ENCODE data around the gene JMJD8. TPM values are rescaled to one million over a fixed set of nuclear protein-coding genes. Genes with fewer than 3 reads are reported as not detected.
"Not testable (repeated sequence)": the region's sequence is repeated elsewhere in the genome, so short reads cannot be mapped to it uniquely, and the experiment has no call there.

Gene JMJD8
- total and polyA plus RNA-seq, 9 of the 15 experiments (the other 6 are each of a cell fraction or from before 2014, with no cell fraction given): 1.2 to 50.6 (median 29.3) TPM

DNA sequence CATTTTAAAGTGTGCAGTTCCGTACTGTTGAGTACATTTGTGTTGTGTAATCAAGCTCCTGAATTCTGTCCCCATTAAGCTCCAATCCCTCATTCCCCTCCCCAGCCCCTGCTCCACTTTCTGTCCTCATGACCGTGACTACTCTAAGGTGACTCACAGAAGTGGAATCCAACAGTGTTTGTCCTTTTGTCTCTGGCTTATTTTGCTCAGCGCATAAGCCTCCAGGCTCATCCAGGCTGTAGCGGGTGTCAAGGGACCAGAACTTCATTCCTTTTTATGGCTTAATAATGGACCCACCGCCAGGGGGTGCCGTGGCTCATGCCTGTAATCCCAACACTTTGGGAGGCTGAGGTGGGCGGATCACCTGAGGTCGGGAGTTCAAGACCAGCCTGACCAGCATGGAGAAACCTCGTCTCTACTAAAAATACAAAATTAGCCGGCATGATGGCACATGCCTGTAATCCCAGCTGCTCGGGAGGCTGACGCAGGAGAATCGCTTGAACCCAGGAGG is 28.7 kb upstream of the JMJD8 start:
- in situ Hi-C loops (cut with MboI): loop anchor here (5.0 to 10.0 kb wide), 2 partner anchors 75 to 342 kb away; partner anchors contain the start of genes CHTF18 and RPUSD1
- H3K79me2 ChIP-seq (ENCODE audit: control insufficient read depth, insufficient read depth, low read length): peaks cover 12% of the 10 kb centered on the region
- peaks cover 20% of the 10 kb centered on the region; the same call in 1 of the 2 replicates for H4K20me1 ChIP-seq (replicated peaks; ENCODE audit: control insufficient read depth, insufficient read depth, low read length)
- H3K27me3 ChIP-seq (ENCODE audit: control insufficient read depth in 2 of 2, insufficient read depth in 2 of 2, low read length in 2 of 2); H3K9ac ChIP-seq (ENCODE audit: insufficient read depth in 1 of 2, low read depth in 2 of 2, low read length in 2 of 2); H3K27ac ChIP-seq (ENCODE audit: extremely low read depth, low read depth, low read length); H3K36me3 ChIP-seq (ENCODE audit: control insufficient read depth, insufficient read depth, low read length); H3K9me1 ChIP-seq (ENCODE audit: control insufficient read depth, insufficient read depth, low read length); H3K9me3 ChIP-seq (replicated peaks; ENCODE audit: control insufficient read depth, insufficient read depth, low read depth, low read length); BruUV-seq (replicated peaks); H3K4me2 ChIP-seq (ENCODE audit: insufficient read depth, low read length); H3K4me3 ChIP-seq; H2AFZ ChIP-seq (ENCODE audit: low read depth, low read length): not testable (repeated sequence)
- peak; percentile 96 for FAIRE-seq
- peaks cover 7 to 69% of the 10 kb centered on the region in 2 experiments; a peak in 3 of 5 replicates for H3K4me1 ChIP-seq (replicated peaks in 1 of 2; ENCODE audit: control insufficient read depth in 2 of 2, insufficient read depth in 2 of 2, low read length in 2 of 2)
- POLR2A ChIA-PET: interaction anchor here (0.7 to 1.2 kb wide), 3 partner anchors 8 to 94 kb away, joined by 3 read pairs; partner anchors contain the start of gene ANTKMT
- DNase-seq (ENCODE audit: extremely low read depth in 1 of 4, low spot score in 3 of 4): peak in 2 of 4 experiments; percentile 46 to 85
- 27% methylated on average over 13 of the region's 13 CpGs for WGBS (ENCODE audit: insufficient coverage, low coverage, missing lambda C conversion rate)
- CTCF ChIA-PET (ENCODE audit: low intra/inter-chr PET ratio): interaction anchor here (0.6 to 4.5 kb wide), 4 partner anchors 30 to 390 kb away, joined by 4 to 73 read pairs (median 10); no protein-coding TSS in a partner anchor
- intact Hi-C loops (cut with micrococcal nuclease): loop anchor here (5.0 kb wide), 1 partner anchor 95 kb away; no protein-coding TSS in a partner anchor
- peak; percentile 29 for ATAC-seq
- TF ChIP-seq KLF13 (tag; IDR thresholded peaks at IDR 0.05; ENCODE audit: borderline replicate concordance, low read depth): peak; percentile 82; the same call in 1 of the 2 replicates
- TF ChIP-seq, protein P1, sequence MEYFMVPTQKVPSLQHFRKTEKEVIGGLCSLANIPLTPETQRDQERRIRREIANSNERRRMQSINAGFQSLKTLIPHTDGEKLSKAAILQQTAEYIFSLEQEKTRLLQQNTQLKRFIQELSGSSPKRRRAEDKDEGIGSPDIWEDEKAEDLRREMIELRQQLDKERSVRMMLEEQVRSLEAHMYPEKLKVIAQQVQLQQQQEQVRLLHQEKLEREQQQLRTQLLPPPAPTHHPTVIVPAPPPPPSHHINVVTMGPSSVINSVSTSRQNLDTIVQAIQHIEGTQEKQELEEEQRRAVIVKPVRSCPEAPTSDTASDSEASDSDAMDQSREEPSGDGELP (CRISPR knock-in tag; IDR thresholded peaks at IDR 0.05; ENCODE audit: borderline replicate concordance): peak; percentile 61; the same call in 1 of the 2 replicates
- 0 out of 2 replicates have a peak, but pooled peaks have one; percentile 28 for TF ChIP-seq PHF21A (IDR thresholded peaks at IDR 0.05; ENCODE audit: borderline replicate concordance, low read depth)
- 0 out of 2 replicates have a peak, but pooled peaks have one; percentile 22 for TF ChIP-seq SMARCA4 (IDR thresholded peaks at IDR 0.05)
- 0 out of 2 replicates have a peak, but pooled peaks have one; percentile 38 for TF ChIP-seq ARID2 (IDR thresholded peaks at IDR 0.05)
- TF ChIP-seq, protein P2, sequence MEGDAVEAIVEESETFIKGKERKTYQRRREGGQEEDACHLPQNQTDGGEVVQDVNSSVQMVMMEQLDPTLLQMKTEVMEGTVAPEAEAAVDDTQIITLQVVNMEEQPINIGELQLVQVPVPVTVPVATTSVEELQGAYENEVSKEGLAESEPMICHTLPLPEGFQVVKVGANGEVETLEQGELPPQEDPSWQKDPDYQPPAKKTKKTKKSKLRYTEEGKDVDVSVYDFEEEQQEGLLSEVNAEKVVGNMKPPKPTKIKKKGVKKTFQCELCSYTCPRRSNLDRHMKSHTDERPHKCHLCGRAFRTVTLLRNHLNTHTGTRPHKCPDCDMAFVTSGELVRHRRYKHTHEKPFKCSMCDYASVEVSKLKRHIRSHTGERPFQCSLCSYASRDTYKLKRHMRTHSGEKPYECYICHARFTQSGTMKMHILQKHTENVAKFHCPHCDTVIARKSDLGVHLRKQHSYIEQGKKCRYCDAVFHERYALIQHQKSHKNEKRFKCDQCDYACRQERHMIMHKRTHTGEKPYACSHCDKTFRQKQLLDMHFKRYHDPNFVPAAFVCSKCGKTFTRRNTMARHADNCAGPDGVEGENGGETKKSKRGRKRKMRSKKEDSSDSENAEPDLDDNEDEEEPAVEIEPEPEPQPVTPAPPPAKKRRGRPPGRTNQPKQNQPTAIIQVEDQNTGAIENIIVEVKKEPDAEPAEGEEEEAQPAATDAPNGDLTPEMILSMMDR (IDR thresholded peaks at IDR 0.05 in 2 of 3, conservative IDR thresholded peaks at IDR 0.05 in 1 of 3; ENCODE audit: insufficient read depth in 2 of 3, low read depth in 1 of 3, low read length in 3 of 3): peak; percentile 59 to 70 (median 66)
- TF ChIP-seq L3MBTL2 (IDR thresholded peaks at IDR 0.05): 0 out of 2 replicates have a peak, but pooled peaks have one; percentile 23
- peak; percentile 66 for TF ChIP-seq FOSL1 (tag; conservative IDR thresholded peaks at IDR 0.05)
- TF ChIP-seq, protein P3, sequence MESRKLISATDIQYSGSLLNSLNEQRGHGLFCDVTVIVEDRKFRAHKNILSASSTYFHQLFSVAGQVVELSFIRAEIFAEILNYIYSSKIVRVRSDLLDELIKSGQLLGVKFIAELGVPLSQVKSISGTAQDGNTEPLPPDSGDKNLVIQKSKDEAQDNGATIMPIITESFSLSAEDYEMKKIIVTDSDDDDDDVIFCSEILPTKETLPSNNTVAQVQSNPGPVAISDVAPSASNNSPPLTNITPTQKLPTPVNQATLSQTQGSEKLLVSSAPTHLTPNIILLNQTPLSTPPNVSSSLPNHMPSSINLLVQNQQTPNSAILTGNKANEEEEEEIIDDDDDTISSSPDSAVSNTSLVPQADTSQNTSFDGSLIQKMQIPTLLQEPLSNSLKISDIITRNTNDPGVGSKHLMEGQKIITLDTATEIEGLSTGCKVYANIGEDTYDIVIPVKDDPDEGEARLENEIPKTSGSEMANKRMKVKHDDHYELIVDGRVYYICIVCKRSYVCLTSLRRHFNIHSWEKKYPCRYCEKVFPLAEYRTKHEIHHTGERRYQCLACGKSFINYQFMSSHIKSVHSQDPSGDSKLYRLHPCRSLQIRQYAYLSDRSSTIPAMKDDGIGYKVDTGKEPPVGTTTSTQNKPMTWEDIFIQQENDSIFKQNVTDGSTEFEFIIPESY (CRISPR knock-in tag; IDR thresholded peaks at IDR 0.05): peak; percentile 94
- TF ChIP-seq, protein P4, sequence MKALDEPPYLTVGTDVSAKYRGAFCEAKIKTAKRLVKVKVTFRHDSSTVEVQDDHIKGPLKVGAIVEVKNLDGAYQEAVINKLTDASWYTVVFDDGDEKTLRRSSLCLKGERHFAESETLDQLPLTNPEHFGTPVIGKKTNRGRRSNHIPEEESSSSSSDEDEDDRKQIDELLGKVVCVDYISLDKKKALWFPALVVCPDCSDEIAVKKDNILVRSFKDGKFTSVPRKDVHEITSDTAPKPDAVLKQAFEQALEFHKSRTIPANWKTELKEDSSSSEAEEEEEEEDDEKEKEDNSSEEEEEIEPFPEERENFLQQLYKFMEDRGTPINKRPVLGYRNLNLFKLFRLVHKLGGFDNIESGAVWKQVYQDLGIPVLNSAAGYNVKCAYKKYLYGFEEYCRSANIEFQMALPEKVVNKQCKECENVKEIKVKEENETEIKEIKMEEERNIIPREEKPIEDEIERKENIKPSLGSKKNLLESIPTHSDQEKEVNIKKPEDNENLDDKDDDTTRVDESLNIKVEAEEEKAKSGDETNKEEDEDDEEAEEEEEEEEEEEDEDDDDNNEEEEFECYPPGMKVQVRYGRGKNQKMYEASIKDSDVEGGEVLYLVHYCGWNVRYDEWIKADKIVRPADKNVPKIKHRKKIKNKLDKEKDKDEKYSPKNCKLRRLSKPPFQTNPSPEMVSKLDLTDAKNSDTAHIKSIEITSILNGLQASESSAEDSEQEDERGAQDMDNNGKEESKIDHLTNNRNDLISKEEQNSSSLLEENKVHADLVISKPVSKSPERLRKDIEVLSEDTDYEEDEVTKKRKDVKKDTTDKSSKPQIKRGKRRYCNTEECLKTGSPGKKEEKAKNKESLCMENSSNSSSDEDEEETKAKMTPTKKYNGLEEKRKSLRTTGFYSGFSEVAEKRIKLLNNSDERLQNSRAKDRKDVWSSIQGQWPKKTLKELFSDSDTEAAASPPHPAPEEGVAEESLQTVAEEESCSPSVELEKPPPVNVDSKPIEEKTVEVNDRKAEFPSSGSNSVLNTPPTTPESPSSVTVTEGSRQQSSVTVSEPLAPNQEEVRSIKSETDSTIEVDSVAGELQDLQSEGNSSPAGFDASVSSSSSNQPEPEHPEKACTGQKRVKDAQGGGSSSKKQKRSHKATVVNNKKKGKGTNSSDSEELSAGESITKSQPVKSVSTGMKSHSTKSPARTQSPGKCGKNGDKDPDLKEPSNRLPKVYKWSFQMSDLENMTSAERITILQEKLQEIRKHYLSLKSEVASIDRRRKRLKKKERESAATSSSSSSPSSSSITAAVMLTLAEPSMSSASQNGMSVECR (CRISPR knock-in tag; IDR thresholded peaks at IDR 0.05): 0 out of 2 replicates have a peak, but pooled peaks have one; percentile 45
- peak; percentile 44; the same call in 1 of the 2 replicates for TF ChIP-seq BCOR (IDR thresholded peaks at IDR 0.05)
- 0 out of 2 replicates have a peak, but pooled peaks have one; percentile 15 for TF ChIP-seq CREM (IDR thresholded peaks at IDR 0.05; ENCODE audit: low read depth)

Measured in K562 (cell line).